Heart left ventricle (tissue), 16 donors: Measurements from ENCODE around the gene SRRT. TPM values are rescaled to one million over a fixed set of nuclear protein-coding genes. Genes with fewer than 3 reads are reported as not detected.
A peak's percentile ranks its signal among the peaks of the same experiment; 100 is the strongest.

ENCODE experiments used
- ATAC-seq, 4 donors: fragments of 200-7000 bp; cut with Tn5 transposase; one replicate each; pipeline ENCODE4 v1.9.1; 2020 to 2022; ENCODE audit warnings: moderate library complexity in 4 of 4, mild to moderate bottlenecking in 3 of 4, moderate number of reproducible peaks in 1 of 4
- DNase-seq, 5 donors: peaks; one replicate each; pipeline ENCODE4 v3.0.0-alpha.2; 2020
- H3K27ac ChIP-seq, 12 donors: fragments of 200-600 bp; sonication (generic) in 4 of 12; one replicate each; pipeline versions ENCODE4 v1.5.0 to v1.8.0; 2016 to 2022; ENCODE audit warnings: mild to moderate bottlenecking in 2 of 12
- H3K27me3 ChIP-seq, 9 donors: fragments of 200-600 bp; sonication (generic) in 2 of 9; one replicate each; pipeline versions ENCODE4 v1.5.1 to v1.8.0; 2016 to 2022; ENCODE audit warnings: mild to moderate bottlenecking in 3 of 9
- H3K36me3 ChIP-seq, 9 donors: fragments of 200-600 bp; sonication (generic) in 2 of 9; one replicate each; pipeline versions ENCODE4 v1.5.0 to v1.8.0; 2018 to 2022; ENCODE audit warnings: mild to moderate bottlenecking in 2 of 9
- H3K4me1 ChIP-seq, 12 donors: fragments of 200-600 bp; sonication (generic) in 4 of 12; one replicate each; pipeline versions ENCODE4 v1.5.0 to v1.8.0; 2016 to 2022; ENCODE audit warnings: mild to moderate bottlenecking in 3 of 12
- H3K4me3 ChIP-seq, 12 donors: fragments of 200-600 bp; sonication (generic) in 4 of 12; one replicate each; pipeline versions ENCODE4 v1.5.0 to v1.8.0; 2017 to 2022; ENCODE audit warnings: mild to moderate bottlenecking in 9 of 12, moderate library complexity in 4 of 12
- H3K9me3 ChIP-seq, 12 donors: fragments of 200-600 bp; sonication (generic) in 4 of 12; one replicate each; pipeline versions ENCODE4 v1.5.0 to v1.8.0; 2016 to 2022; ENCODE audit warnings: mild to moderate bottlenecking in 1 of 12
- POLR2A ChIP-seq, 2 donors: fragments of 450-650 bp; IDR thresholded peaks; one replicate each; pipeline ENCODE4 v1.6.1; 2017; ENCODE audit warnings: antibody characterized with exemption in 2 of 2, mild to moderate bottlenecking in 2 of 2, moderate library complexity in 2 of 2
- WGBS, 4 donors: extraction: QIAGEN DNeasy Blood & Tissue Kit in 2 of 4; methylation state at CpG; one replicate each; pipeline versions ENCODE4 v1.1.5 to v1.1.7; 2013 to 2018; 5-methylcytosine and 5-hydroxymethylcytosine counted together
- intact Hi-C, 10 donors: fragments of 100-400 bp; cut with DNase I; formaldehyde crosslinking; loops; one replicate each; pipeline versions ENCODE4 v1.11.1 to v1.14.2; 2022
- polyA plus RNA-seq, 2 donors: library from polyadenylated mRNA; stranded (reverse); fragments of 200-250 nt; gene quantifications; one replicate each; pipeline ENCODE4 v1.2.3, GENCODE V29; 2013
- total RNA-seq, 9 donors: library from RNA; depleted of rRNA in 2 of 9; stranded (reverse); fragments of >200 nt in 2 of 9; fragmentation: NEBNext Ultra II Directional in 3 of 9; extraction: Animal tissue kit (Norgen Biotek cat#: 25700) in 3 of 9; gene quantifications; one replicate each; pipeline versions ENCODE4 v1.1.0 to v1.2.4, GENCODE V29; 2016 to 2023
- TF ChIP-seq, protein P1 (sequence below), 12 donors: fragments of 200-600 bp; sonication (generic) in 4 of 12; IDR thresholded peaks; one replicate each; pipeline versions ENCODE4 v1.5.0 to v1.8.0; 2018 to 2022; ENCODE audit warnings: antibody characterized with exemption in 12 of 12, mild to moderate bottlenecking in 5 of 12
- donor health status: ischemic (EF 13 %, LVEDD 7.1; RV severe dilation, severe dysfunction).
- donor health status: healthy with polysubstance abuse.
- donor health status: DM: no; HTN: yes; CAD: no.
- donor health status: DM: no; HTN: no; CAD: no.
- donor health status: ischemic (EF 25% LVEDD 6.9; RV normal size, moderate dysfunction).
- donor health status: ischemic (EF 25% LVEDD 5.7; RV mildly dilated, moderate dysfunction).
- donor health status: healthy.
- donor health status: DM: yes; HTN: yes; CAD: no.
- donor health status: ischemic (EF 35%, LVEDD 5.7; RV mildly dilated, moderate dysfunction).
- donor health status: nonischemic (EF 11% LVEDD 7.7; RV severe dilation, severe dysfunction).
- donor health status: DM: yes; HTN: yes; CAD: no.
- donor health status: PGD.
- donor health status: ischemic (EF 29% LVEDD 5.4; RV normal size, mild dysfunction).
- donor health status: nonischemic (EF 23%, LVEDD 6.1; RV moderate dilation, normal function).

SRRT gene
- total and polyA plus RNA-seq, 11 donors: 31.0 to 62.2 (median 49.5) TPM

DNA sequence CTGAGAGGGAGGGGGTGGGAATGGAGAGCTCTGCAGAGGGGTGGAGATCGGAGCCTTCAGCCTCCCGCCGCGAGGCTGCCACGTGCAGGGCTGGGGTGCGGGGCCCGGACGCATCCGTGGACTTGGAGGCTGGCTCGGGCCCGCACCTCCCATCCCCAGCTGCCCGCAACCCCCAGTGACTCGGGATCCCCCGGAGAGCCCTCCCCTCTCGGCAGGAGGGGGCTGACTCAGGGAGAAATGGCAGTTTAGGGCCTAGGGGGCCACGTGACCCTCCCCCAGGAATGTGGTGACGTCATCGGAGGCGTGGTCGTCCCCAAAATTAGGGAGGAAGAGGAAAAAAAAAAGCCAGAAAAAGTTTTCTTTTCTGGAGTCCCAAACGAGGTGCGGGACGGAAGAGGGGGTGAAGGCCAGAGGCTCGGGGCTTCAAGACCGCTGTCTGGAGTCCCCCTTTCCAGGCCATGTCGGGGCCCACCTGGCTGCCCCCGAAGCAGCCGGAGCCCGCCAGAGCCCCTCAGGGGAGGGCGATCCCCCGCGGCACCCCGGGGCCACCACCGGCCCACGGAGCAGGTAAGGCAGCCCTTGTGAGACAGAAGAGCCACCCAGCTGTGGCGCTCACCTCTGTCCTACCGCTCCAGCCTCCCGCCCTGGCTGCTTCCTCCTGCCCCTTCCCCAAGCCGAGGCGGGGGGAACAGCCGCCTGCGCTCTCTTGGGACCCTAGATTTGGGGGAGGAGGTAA, 7.7 kb upstream of the SRRT start, which contains the start of gene TRIP6:
TSS of gene TRIP6 (plus strand) at position 348 of the 736 bp plus-strand sequence. CDS start at position 459, 111 bp downstream.
- ATAC-seq: peak; percentile 14 to 78 (median 69)
- intact Hi-C loops: no loop called here
- peak within 1 kb of the TSS; percentile 89 to 100 (median 96) for H3K27ac ChIP-seq
- peaks cover 8 to 52% (median 23%) of the 10 kb centered on the region in 12 donors for H3K4me1 ChIP-seq
- DNase-seq: peak; percentile 89 to 91 (median 90)
- H3K9me3 ChIP-seq: no peaks in the 10 kb centered on the region
- TF ChIP-seq, protein P1, sequence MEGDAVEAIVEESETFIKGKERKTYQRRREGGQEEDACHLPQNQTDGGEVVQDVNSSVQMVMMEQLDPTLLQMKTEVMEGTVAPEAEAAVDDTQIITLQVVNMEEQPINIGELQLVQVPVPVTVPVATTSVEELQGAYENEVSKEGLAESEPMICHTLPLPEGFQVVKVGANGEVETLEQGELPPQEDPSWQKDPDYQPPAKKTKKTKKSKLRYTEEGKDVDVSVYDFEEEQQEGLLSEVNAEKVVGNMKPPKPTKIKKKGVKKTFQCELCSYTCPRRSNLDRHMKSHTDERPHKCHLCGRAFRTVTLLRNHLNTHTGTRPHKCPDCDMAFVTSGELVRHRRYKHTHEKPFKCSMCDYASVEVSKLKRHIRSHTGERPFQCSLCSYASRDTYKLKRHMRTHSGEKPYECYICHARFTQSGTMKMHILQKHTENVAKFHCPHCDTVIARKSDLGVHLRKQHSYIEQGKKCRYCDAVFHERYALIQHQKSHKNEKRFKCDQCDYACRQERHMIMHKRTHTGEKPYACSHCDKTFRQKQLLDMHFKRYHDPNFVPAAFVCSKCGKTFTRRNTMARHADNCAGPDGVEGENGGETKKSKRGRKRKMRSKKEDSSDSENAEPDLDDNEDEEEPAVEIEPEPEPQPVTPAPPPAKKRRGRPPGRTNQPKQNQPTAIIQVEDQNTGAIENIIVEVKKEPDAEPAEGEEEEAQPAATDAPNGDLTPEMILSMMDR (IDR thresholded peaks at IDR 0.05): no peak
- no peak for TF ChIP-seq POLR2A (IDR thresholded peaks at IDR 0.05)
- peaks cover 0 to 52% (median 24%) of the 10 kb centered on the region in 9 donors for H3K36me3 ChIP-seq
- WGBS, 4 donors: 2 to 4% (median 2%) methylated on average over 35 to 42 of the region's 42 CpGs
- peak within 1 kb of the TSS; percentile 62 to 100 (median 86) for H3K4me3 ChIP-seq
- no peaks in the 10 kb centered on the region for H3K27me3 ChIP-seq

DNA sequence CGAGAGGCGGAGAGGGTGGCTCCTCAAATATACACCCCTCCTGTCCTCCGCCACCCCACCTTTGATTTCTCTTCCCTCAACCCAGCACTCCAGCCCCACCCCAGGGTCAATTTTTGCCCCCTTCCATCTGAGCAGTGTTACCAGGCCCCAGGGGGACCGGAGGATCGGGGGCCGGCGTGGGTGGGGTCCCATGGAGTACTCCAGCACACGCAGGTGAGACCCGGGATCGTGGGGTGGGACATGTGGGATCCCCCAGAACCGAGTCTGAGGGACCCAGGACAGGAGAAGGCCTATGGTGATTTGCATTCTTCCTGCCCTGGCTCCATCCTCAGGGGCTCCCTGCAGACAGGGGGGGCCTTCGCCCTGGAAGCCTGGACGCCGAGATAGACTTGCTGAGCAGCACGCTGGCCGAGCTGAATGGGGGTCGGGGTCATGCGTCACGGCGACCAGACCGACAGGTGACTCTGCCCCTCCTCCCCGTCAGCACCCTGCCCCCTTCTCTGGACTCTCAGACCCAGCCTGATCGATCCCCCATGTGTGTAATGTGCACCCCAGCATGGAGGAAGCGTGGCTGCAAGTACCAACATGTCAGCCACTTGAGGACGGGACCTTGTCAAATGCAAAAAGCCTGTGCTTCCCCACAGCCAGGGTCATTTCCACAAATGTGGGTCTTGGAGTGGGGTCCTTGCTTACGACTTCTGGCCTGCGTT, 7.0 kb upstream of the SRRT start:
- peak in 3 of 4 donors; percentile 2 to 13 (median 9) for ATAC-seq
- Histone ChIP-seq H3K27me3 (no peaks in the 10 kb centered on the region), H3K4me3 (peak overlapping the region; percentile 62 to 100 (median 86)), H3K9me3 (no peaks in the 10 kb centered on the region), H3K4me1 (peaks cover 8 to 50% (median 23%) of the 10 kb centered on the region in 12 donors), H3K27ac (peak overlapping the region; percentile 89 to 100 (median 96)), H3K36me3 (peaks cover 0 to 52% (median 30%) of the 10 kb centered on the region in 9 donors)
- DNase-seq: no peak
- WGBS, 4 donors: 21 to 23% (median 22%) methylated on average over 13 to 27 of the region's 27 CpGs
- intact Hi-C loops: no loop called here
- no peak for TF ChIP-seq POLR2A (IDR thresholded peaks at IDR 0.05)
- TF ChIP-seq, protein P1 (IDR thresholded peaks at IDR 0.05): no peak

DNA sequence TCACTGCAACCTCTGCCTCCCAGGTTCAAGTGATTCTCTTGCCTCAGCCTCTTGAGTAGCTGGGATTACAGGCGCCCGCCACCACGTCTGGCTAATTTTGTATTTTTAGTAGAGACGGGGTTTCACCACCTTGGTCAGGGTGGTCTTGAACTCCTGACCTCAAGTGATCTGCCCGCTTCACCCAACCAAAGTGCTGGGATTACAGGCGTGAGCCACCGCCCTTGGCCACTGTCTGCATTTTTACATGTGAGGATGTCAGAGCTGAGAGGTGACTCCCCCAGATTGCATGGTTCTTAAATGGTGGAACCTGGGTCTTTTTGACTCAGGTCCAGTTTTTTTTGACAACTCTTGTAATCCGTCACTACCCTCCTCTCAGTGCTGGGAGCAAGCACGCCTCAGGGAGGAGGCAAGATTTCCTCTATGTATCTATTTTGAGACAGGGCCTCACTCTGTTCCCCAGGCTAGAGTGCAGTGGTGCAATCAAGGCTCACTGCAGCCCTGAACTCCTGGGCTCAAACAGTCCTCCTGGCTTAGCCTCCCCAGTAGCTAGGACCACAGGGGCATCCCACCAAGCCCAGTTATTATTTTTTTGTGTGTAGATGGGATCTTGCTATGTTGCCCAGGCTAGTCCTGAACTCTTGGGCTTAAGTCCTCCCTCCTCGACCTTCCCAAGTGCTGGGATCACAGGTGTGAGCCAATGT, 1.2 kb upstream of the SRRT start:
- intact Hi-C loops: no loop called here
- TF ChIP-seq POLR2A (IDR thresholded peaks at IDR 0.05): no peak
- TF ChIP-seq, protein P1 (IDR thresholded peaks at IDR 0.05): no peak
- Histone ChIP-seq H3K4me3 (peak overlapping the region; percentile 60 to 100 (median 86)), H3K4me1 (peaks cover 4 to 49% (median 36%) of the 10 kb centered on the region in 12 donors), H3K27ac (peak overlapping the region in 11 of 12 donors; percentile 89 to 99 (median 95)), H3K36me3 (peaks cover 0 to 71% (median 60%) of the 10 kb centered on the region in 9 donors), H3K27me3 (no peaks in the 10 kb centered on the region), H3K9me3 (no peaks in the 10 kb centered on the region)
- 83 to 91% (median 89%) methylated on average over 10 of the region's 10 CpGs for WGBS, 4 donors
- DNase-seq (no peak), ATAC-seq (no peak)
